Keratinocyte (primary cell): ENCODE results near the gene SP6. TPM values are rescaled to one million over a fixed set of nuclear protein-coding genes. Genes with fewer than 3 reads are reported as not detected.

Experiments used
- DNase-seq: peaks from one replicate; pipeline ENCODE4 v3.0.0-alpha.2; 2011; ENCODE audit warnings: low read depth, missing footprints, low spot score
- FAIRE-seq: peaks from 2 replicates; lab custom pipeline; 2011; peaks lifted over from hg19 to GRCh38; lab: Jason Lieb, UNC
- H2AFZ ChIP-seq: 2 replicates; pipeline ENCODE4 v1.6.0; 2012; ENCODE audit warnings: low read length, control low read depth, inconsistent platforms; ENCODE audit not compliant: control insufficient read depth
- H3K27ac ChIP-seq: 2 replicates; pipeline ENCODE4 v1.5.1; 2011; ENCODE audit warnings: low read length; ENCODE audit not compliant: control insufficient read depth, insufficient read depth
- H3K27me3 ChIP-seq: 3 replicates; pipeline ENCODE4 v1.6.0; 2011; ENCODE audit warnings: low read length; ENCODE audit not compliant: control insufficient read depth, insufficient read depth; ENCODE audit errors: extremely low read depth
- H3K36me3 ChIP-seq, 2 experiments: 2 replicates in 1 of 2; 3 replicates in 1 of 2; pipeline ENCODE4 v1.5.1; 2011; ENCODE audit warnings: low read length in 2 of 2, mild to moderate bottlenecking in 1 of 2; ENCODE audit not compliant: control insufficient read depth in 2 of 2, insufficient read depth in 2 of 2; ENCODE audit errors: extremely low read depth in 1 of 2
- H3K4me1 ChIP-seq: 3 replicates; pipeline ENCODE4 v1.5.1; 2011; ENCODE audit warnings: low read length; ENCODE audit not compliant: control insufficient read depth, insufficient read depth; ENCODE audit errors: extremely low read depth
- H3K4me2 ChIP-seq: 3 replicates; pipeline ENCODE4 v1.6.0; 2011; ENCODE audit warnings: low read depth, low read length; ENCODE audit not compliant: control insufficient read depth, insufficient read depth; ENCODE audit errors: extremely low read depth
- H3K4me3 ChIP-seq, 3 experiments: fragments of 200-600 bp in 1 of 3; sonication (generic) in 1 of 3; 2 replicates in 2 of 3; 3 replicates in 1 of 3; pipeline ENCODE4 v1.5.1; 2011 to 2016; ENCODE audit warnings: low read length in 3 of 3, mild to moderate bottlenecking in 3 of 3, control low read depth in 2 of 3, inconsistent platforms in 1 of 3, low read depth in 1 of 3, mixed read lengths in 1 of 3, mixed run types in 1 of 3, moderate library complexity in 1 of 3; ENCODE audit not compliant: control insufficient read depth in 2 of 3, insufficient read depth in 2 of 3; ENCODE audit errors: extremely low read depth in 1 of 3
- H3K79me2 ChIP-seq: 2 replicates; pipeline ENCODE4 v1.6.0; 2012; ENCODE audit warnings: low read length; ENCODE audit not compliant: control insufficient read depth, insufficient read depth
- H3K9ac ChIP-seq: 3 replicates; pipeline ENCODE4 v1.6.0; 2011; ENCODE audit warnings: low read length; ENCODE audit not compliant: control insufficient read depth, insufficient read depth; ENCODE audit errors: extremely low read depth
- H3K9me1 ChIP-seq: 3 replicates; pipeline ENCODE4 v1.6.0; 2011; ENCODE audit warnings: low read length; ENCODE audit not compliant: control insufficient read depth, insufficient read depth; ENCODE audit errors: extremely low read depth
- H3K9me3 ChIP-seq: 2 replicates; pipeline ENCODE4 v1.5.1; 2012; ENCODE audit warnings: low read depth, low read length; ENCODE audit not compliant: control insufficient read depth
- H4K20me1 ChIP-seq: 3 replicates; pipeline ENCODE4 v1.6.0; 2011; ENCODE audit warnings: low read length; ENCODE audit not compliant: control insufficient read depth, insufficient read depth; ENCODE audit errors: extremely low read depth
- CTCF ChIP-seq, 3 experiments: IDR thresholded peaks in 1 of 3; conservative IDR thresholded peaks in 1 of 3; optimal IDR thresholded peaks in 1 of 3; 2 replicates in 2 of 3; 3 replicates in 1 of 3; pipeline versions ENCODE3 to v1.5.1; 2011; ENCODE audit warnings: low read length in 3 of 3, mild to moderate bottlenecking in 3 of 3, moderate library complexity in 2 of 3, control low read depth in 1 of 3, inconsistent platforms in 1 of 3; ENCODE audit not compliant: insufficient read depth in 2 of 3; ENCODE audit errors: extremely low read depth in 1 of 3
- EZH2 ChIP-seq: IDR thresholded peaks from one replicate; pipeline ENCODE4 v1.6.1; 2012; ENCODE audit warnings: inconsistent platforms, mild to moderate bottlenecking, low read length, moderate library complexity
- dilution Hi-C: fragments of 300-500 bp; cut with MboI; formaldehyde crosslinking; loops from one replicate; pipeline ENCODE4 v1.7.0; 2020; ENCODE audit warnings: low sequenced_read_pairs; ENCODE audit not compliant: extremely low pct_ligation_motif_present
- polyA plus RNA-seq, 5 experiments: library from polyadenylated mRNA; depleted of rRNA in 3 of 5; stranded (reverse) in 3 of 5; stranded (forward) in 1 of 5; unstranded in 1 of 5; fragments of >200 nt; gene quantifications; 1 replicate in 1 of 5; 2 replicates in 3 of 5; 3 replicates in 1 of 5; pipeline versions ENCODE4 v1.2.1 to v1.2.3, GENCODE V29; 2011 to 2012; ENCODE audit warnings: missing spikeins in 2 of 5, low read depth in 1 of 5, low replicate concordance in 1 of 5

Gene SP6
- polyA plus RNA-seq, 1 donor (not counting 4 experiments of a cell fraction or from before 2014, with no cell fraction given) = 2.0 TPM

DNA sequence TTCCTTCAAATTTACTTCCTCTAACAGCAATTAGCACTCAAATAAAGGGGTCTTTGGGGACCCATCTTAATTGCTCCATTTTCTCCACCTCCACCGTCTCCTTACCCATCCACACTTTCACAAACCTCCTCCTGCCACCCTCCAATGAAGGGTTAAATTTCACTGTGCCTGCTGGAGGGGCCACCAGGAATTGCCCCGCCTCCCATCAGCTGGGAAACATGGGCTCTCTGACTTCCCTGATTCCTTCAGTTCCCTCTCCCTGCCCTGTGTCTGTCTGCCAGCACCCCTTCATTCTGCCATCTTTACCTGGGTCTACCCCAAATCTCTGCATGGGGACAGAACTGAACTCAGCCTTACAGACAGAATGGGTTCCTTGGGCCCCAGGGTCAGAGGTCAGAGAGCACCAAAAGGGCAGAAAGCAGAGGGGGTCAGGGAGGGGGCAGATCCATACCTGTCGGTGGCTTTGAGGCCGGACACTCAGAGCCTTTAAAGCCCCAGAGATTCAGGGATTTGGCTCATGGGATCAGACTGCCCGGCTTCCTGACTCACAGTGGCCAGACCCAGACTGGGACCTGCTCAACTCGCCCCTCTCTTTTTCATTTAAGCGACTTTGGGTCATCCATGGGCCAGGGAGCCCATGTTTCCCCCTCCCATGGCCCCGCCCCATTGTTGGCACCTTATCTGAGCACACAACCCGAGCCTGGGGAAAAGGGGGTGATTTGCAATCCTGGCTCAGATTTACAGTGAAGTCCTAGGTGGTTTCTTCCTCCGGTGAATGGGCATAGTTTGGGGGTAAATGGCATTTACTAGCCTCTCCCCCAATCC is 27.5 kb upstream of the SP6 start:
- Histone ChIP-seq H3K9me3 (no peaks in the 10 kb centered on the region), H3K9me1 (no peaks in the 10 kb centered on the region), H3K4me2 (no peak overlapping the region), H3K9ac (no peak overlapping the region), H3K36me3 (no peaks in the 10 kb centered on the region), H3K27ac (no peak overlapping the region), H3K79me2 (no peaks in the 10 kb centered on the region), H3K4me3 (no peak overlapping the region), H4K20me1 (no peaks in the 10 kb centered on the region), H3K27me3 (peaks cover 12% of the 10 kb centered on the region), H2AFZ (no peak overlapping the region), H3K4me1 (peaks cover 3% of the 10 kb centered on the region)
- DNase-seq = no peak
- TF ChIP-seq EZH2 (no peak), CTCF (optimal IDR thresholded peaks at IDR 0.05 in 1 of 3, IDR thresholded peaks at IDR 0.05 in 1 of 3, conservative IDR thresholded peaks at IDR 0.05 in 1 of 3; ENCODE audit: extremely low read depth in 1 of 3, insufficient read depth in 2 of 3, low read length in 3 of 3) (no peak)
- no peak for FAIRE-seq
- dilution Hi-C loops = no loop called here

DNA sequence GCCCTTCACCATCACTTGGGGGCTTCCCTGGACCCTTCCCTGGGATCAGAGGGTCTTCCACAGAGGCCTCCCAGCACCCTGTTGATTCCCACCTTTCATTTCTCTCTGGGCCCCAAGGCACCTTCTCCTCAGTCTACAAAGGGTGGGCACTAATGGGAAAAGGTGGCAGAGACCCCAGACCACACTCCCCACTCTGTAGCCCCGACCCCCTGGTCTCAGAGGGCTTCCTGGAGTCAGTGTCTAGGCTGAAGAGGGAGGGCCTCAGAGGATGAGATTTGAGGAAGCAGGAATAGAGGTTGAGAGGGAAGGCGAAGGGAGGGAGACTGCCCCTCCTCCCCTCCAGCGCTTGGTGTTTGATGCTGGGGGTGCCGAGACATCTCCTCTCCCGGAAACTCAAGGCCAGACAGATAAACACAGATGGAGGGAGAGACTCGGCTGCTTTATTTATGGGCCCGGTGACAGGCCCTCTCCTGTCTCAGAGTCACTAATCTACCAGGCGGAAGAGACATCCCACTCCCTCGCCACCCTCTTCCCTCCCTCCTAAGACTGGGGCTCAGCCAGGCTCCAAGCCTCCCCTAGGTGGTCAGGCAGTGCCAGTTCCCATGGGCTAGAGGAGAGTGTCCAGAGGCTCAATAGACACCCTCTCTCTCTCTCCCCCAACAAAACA is 26.5 kb upstream of the SP6 start:
- H3K4me3 ChIP-seq = no peak overlapping the region
- no peak for DNase-seq
- no peak for FAIRE-seq
- H3K79me2 ChIP-seq = no peaks in the 10 kb centered on the region
- no peaks in the 10 kb centered on the region for H3K9me3 ChIP-seq
- TF ChIP-seq EZH2 (no peak), CTCF (optimal IDR thresholded peaks at IDR 0.05 in 1 of 3, IDR thresholded peaks at IDR 0.05 in 1 of 3, conservative IDR thresholded peaks at IDR 0.05 in 1 of 3; ENCODE audit: extremely low read depth in 1 of 3, insufficient read depth in 2 of 3, low read length in 3 of 3) (no peak)
- H3K9ac ChIP-seq = no peak overlapping the region
- H3K36me3 ChIP-seq = no peaks in the 10 kb centered on the region
- H3K27me3 ChIP-seq = peaks cover 17% of the 10 kb centered on the region
- no peak overlapping the region for H3K27ac ChIP-seq
- dilution Hi-C loops = no loop called here
- H4K20me1 ChIP-seq = no peaks in the 10 kb centered on the region
- H3K9me1 ChIP-seq = no peaks in the 10 kb centered on the region
- H3K4me1 ChIP-seq = peaks cover 7% of the 10 kb centered on the region
- no peak overlapping the region for H2AFZ ChIP-seq
- H3K4me2 ChIP-seq = no peak overlapping the region
